Measurements from ENCODE around the gene PHYHIPL. TPM values are rescaled to one million over a fixed set of nuclear protein-coding genes. Genes with fewer than 3 reads are reported as not detected.

Gene PHYHIPL
- total and polyA plus RNA-seq, 9 donors = 0.31 to 2.4 (median 1.7) TPM

GRCh38 chr10:59148701-59149100 lies 27.7 kb upstream of the PHYHIPL start:
- Histone ChIP-seq H3K27me3 (ENCODE audit: control insufficient read depth, insufficient read depth, low read length) (no peaks in the 10 kb centered on the region), H3K4me1 (ENCODE audit: control insufficient read depth, insufficient read depth, low read length) (no peaks in the 10 kb centered on the region), H3K9me3 (replicated peaks; ENCODE audit: control insufficient read depth, low read depth, low read length) (no peaks in the 10 kb centered on the region), H3K36me3 (ENCODE audit: control insufficient read depth, insufficient read depth, low read length) (no peaks in the 10 kb centered on the region), H3K27ac (ENCODE audit: low read length) (no peak overlapping the region), H3K4me3 (ENCODE audit: low read length) (no peak overlapping the region)
- whole genome bisulfite sequencing (ENCODE audit: insufficient coverage) = no CpG with 5 or more reads among the region's 2 CpGs
- DNase-seq = no peak

GRCh38 chr10:59155556-59155955 lies 20.9 kb upstream of the PHYHIPL start:
- Histone ChIP-seq H3K27me3 (ENCODE audit: control insufficient read depth, insufficient read depth, low read length) (no peaks in the 10 kb centered on the region), H3K4me3 (ENCODE audit: low read length) (no peak overlapping the region), H3K4me1 (ENCODE audit: control insufficient read depth, insufficient read depth, low read length) (no peaks in the 10 kb centered on the region), H3K36me3 (ENCODE audit: control insufficient read depth, insufficient read depth, low read length) (no peaks in the 10 kb centered on the region), H3K9me3 (replicated peaks; ENCODE audit: control insufficient read depth, low read depth, low read length) (no peaks in the 10 kb centered on the region), H3K27ac (ENCODE audit: low read length) (no peak overlapping the region)
- DNase-seq = no peak
- WGBS (ENCODE audit: insufficient coverage) = no CpG with 5 or more reads among the region's 2 CpGs

GRCh38 chr10:59167512-59167911 lies 8.9 kb upstream of the PHYHIPL start:
- Histone ChIP-seq H3K4me1 (ENCODE audit: control insufficient read depth, insufficient read depth, low read length) (no peaks in the 10 kb centered on the region), H3K4me3 (ENCODE audit: low read length) (no peak overlapping the region), H3K27me3 (ENCODE audit: control insufficient read depth, insufficient read depth, low read length) (no peaks in the 10 kb centered on the region), H3K9me3 (replicated peaks; ENCODE audit: control insufficient read depth, low read depth, low read length) (no peaks in the 10 kb centered on the region), H3K36me3 (ENCODE audit: control insufficient read depth, insufficient read depth, low read length) (no peaks in the 10 kb centered on the region), H3K27ac (ENCODE audit: low read length) (no peak overlapping the region)
- no CpG with 5 or more reads among the region's 2 CpGs for WGBS (ENCODE audit: insufficient coverage)
- DNase-seq = no peak

- WGBS (ENCODE audit: insufficient coverage) = 73% methylated on average over 2 of the region's 5 CpGs
- Histone ChIP-seq H3K9me3 (replicated peaks; ENCODE audit: control insufficient read depth, low read depth, low read length) (no peaks in the 10 kb centered on the region), H3K27ac (ENCODE audit: low read length) (no peak overlapping the region), H3K4me3 (ENCODE audit: low read length) (no peak overlapping the region), H3K4me1 (ENCODE audit: control insufficient read depth, insufficient read depth, low read length) (peaks cover 13% of the 10 kb centered on the region), H3K27me3 (ENCODE audit: control insufficient read depth, insufficient read depth, low read length) (peaks cover 17% of the 10 kb centered on the region), H3K36me3 (ENCODE audit: control insufficient read depth, insufficient read depth, low read length) (no peaks in the 10 kb centered on the region)
- DNase-seq = no peak
Observed at GRCh38 chr10:59172567-59172966, 3.9 kb upstream of the PHYHIPL start.

GRCh38 chr10:59173414-59173813 lies 3.0 kb upstream of the PHYHIPL start:
- Histone ChIP-seq H3K27me3 (ENCODE audit: control insufficient read depth, insufficient read depth, low read length) (peaks cover 17% of the 10 kb centered on the region), H3K27ac (ENCODE audit: low read length) (no peak overlapping the region), H3K9me3 (replicated peaks; ENCODE audit: control insufficient read depth, low read depth, low read length) (no peaks in the 10 kb centered on the region), H3K36me3 (ENCODE audit: control insufficient read depth, insufficient read depth, low read length) (no peaks in the 10 kb centered on the region), H3K4me1 (ENCODE audit: control insufficient read depth, insufficient read depth, low read length) (peaks cover 13% of the 10 kb centered on the region), H3K4me3 (ENCODE audit: low read length) (no peak overlapping the region)
- DNase-seq = no peak

- peaks cover 17% of the 10 kb centered on the region for H3K27me3 ChIP-seq (ENCODE audit: control insufficient read depth, insufficient read depth, low read length)
- no peaks in the 10 kb centered on the region for H3K9me3 ChIP-seq (replicated peaks; ENCODE audit: control insufficient read depth, low read depth, low read length)
- no peaks in the 10 kb centered on the region for H3K36me3 ChIP-seq (ENCODE audit: control insufficient read depth, insufficient read depth, low read length)
- peaks cover 13% of the 10 kb centered on the region for H3K4me1 ChIP-seq (ENCODE audit: control insufficient read depth, insufficient read depth, low read length)
- H3K4me3 ChIP-seq (ENCODE audit: low read length) = peak overlapping the region; percentile 23
- no peak overlapping the region for H3K27ac ChIP-seq (ENCODE audit: low read length)
- 8% methylated on average over 24 of the region's 26 CpGs for WGBS (ENCODE audit: insufficient coverage)
- DNase-seq = peak; percentile 4
Observed at GRCh38 chr10:59175538-59176240, 754 bp upstream of the PHYHIPL start.

- peak; percentile 93 for DNase-seq
- Histone ChIP-seq H3K4me3 (ENCODE audit: low read length) (peak overlapping the region; percentile 46), H3K27me3 (ENCODE audit: control insufficient read depth, insufficient read depth, low read length) (peaks cover 17% of the 10 kb centered on the region), H3K9me3 (replicated peaks; ENCODE audit: control insufficient read depth, low read depth, low read length) (no peaks in the 10 kb centered on the region), H3K36me3 (ENCODE audit: control insufficient read depth, insufficient read depth, low read length) (no peaks in the 10 kb centered on the region), H3K4me1 (ENCODE audit: control insufficient read depth, insufficient read depth, low read length) (peaks cover 13% of the 10 kb centered on the region), H3K27ac (ENCODE audit: low read length) (no peak overlapping the region)
- 5% methylated on average over 38 of the region's 41 CpGs for WGBS (ENCODE audit: insufficient coverage)
Observed at GRCh38 chr10:59177031-59177797, 771 bp downstream of the PHYHIPL start.

GRCh38 chr10:59177836-59178235 lies 1.4 kb downstream of the PHYHIPL start:
- Histone ChIP-seq H3K27ac (ENCODE audit: low read length) (no peak overlapping the region), H3K36me3 (ENCODE audit: control insufficient read depth, insufficient read depth, low read length) (no peaks in the 10 kb centered on the region), H3K4me3 (ENCODE audit: low read length) (no peak overlapping the region), H3K9me3 (replicated peaks; ENCODE audit: control insufficient read depth, low read depth, low read length) (no peaks in the 10 kb centered on the region), H3K4me1 (ENCODE audit: control insufficient read depth, insufficient read depth, low read length) (peaks cover 13% of the 10 kb centered on the region), H3K27me3 (ENCODE audit: control insufficient read depth, insufficient read depth, low read length) (peaks cover 17% of the 10 kb centered on the region)
- DNase-seq = no peak
- no CpG with 5 or more reads among the region's 5 CpGs for WGBS (ENCODE audit: insufficient coverage)

- no peak overlapping the region for H3K27ac ChIP-seq (ENCODE audit: low read length)
- H3K36me3 ChIP-seq (ENCODE audit: control insufficient read depth, insufficient read depth, low read length) = no peaks in the 10 kb centered on the region
- no peak overlapping the region for H3K4me3 ChIP-seq (ENCODE audit: low read length)
- H3K9me3 ChIP-seq (replicated peaks; ENCODE audit: control insufficient read depth, low read depth, low read length) = no peaks in the 10 kb centered on the region
- no peak for DNase-seq
- H3K4me1 ChIP-seq (ENCODE audit: control insufficient read depth, insufficient read depth, low read length) = peaks cover 13% of the 10 kb centered on the region
- peaks cover 17% of the 10 kb centered on the region for H3K27me3 ChIP-seq (ENCODE audit: control insufficient read depth, insufficient read depth, low read length)
- WGBS (ENCODE audit: insufficient coverage) = no CpG with 5 or more reads among the region's 2 CpGs
Observed at GRCh38 chr10:59179068-59179467, 2.6 kb downstream of the PHYHIPL start.

GRCh38 chr10:59180689-59181270 lies 4.3 kb downstream of the PHYHIPL start:
- Histone ChIP-seq H3K4me1 (ENCODE audit: control insufficient read depth, insufficient read depth, low read length) (peaks cover 12% of the 10 kb centered on the region), H3K27ac (ENCODE audit: low read length) (no peak overlapping the region), H3K36me3 (ENCODE audit: control insufficient read depth, insufficient read depth, low read length) (no peaks in the 10 kb centered on the region), H3K4me3 (ENCODE audit: low read length) (no peak overlapping the region), H3K9me3 (replicated peaks; ENCODE audit: control insufficient read depth, low read depth, low read length) (no peaks in the 10 kb centered on the region), H3K27me3 (ENCODE audit: control insufficient read depth, insufficient read depth, low read length) (peaks cover 15% of the 10 kb centered on the region)
- no peak for DNase-seq
- WGBS (ENCODE audit: insufficient coverage) = no CpG with 5 or more reads among the region's 3 CpGs
